HG03280 (cell line): ENCODE data around the gene HS3ST2.

Experiments used
- ATAC-seq: cut with Tn5 transposase; IDR thresholded peaks from one replicate; pipeline ENCODE4 v1.9.1; 2021; ENCODE audit warnings: mild to moderate bottlenecking, moderate library complexity; ENCODE audit not compliant: unreplicated experiment

HS3ST2 gene

GRCh38 chr16:22813948-22814710 lies at the start of gene HS3ST2:
TSS of gene HS3ST2 (plus strand) at chr16:22814162. CDS start at chr16:22814611, 449 bp downstream.
- ATAC-seq = no peak

DNA sequence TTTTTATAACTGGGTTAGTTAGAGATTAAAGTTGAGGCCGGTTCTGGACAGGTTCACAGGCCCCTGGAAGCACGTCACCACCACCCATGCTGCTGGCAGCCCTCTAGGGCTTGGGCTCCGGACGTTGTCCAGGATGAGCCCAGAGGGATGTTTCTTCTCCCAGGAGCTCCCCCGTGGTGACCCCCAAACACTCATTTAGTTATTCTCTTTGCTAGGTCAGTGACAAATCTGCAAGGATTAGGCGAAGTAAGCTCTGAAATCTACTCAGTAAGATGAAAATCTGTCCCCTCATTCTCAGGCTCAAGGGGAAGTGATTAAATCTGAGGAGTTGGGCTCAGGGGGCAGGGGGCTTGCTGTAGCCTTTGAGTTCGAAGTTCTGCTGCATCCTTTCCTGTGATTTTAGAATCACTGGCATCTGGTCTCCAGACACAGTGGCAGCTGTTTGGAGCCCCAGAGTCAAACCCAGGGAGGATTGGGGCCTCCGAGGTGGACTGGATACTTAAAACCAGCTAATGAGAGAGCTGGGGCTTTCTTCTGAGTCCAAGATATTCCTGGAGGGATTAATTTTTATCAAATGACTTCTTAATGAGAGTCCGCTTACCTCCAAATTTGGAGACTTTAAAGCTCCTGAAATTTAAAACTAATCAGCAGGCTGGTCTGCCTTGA lies 49.2 kb upstream of the HS3ST2 start:
- ATAC-seq = no peak

GRCh38 chr16:22765479-22765878 lies 48.5 kb upstream of the HS3ST2 start:
- no peak for ATAC-seq

DNA sequence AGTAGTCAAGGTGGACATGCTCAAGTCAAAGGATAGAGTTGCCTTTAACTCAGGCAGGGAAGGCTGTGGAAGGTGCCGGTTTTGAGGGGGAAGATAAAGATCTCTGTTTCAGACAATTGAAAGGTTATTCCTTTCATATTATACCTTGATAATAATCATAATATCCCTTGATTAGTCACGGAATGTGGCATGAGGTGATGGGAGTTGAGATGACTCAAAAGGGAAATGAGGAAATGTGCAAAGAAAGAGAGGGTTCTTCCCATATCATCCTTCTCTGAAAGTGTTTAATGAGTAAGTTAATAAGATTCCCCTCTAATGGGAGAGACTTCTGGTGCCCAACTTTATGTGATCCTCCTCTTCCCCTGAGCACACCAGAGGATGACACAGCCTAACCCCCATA lies 43.1 kb upstream of the HS3ST2 start:
- ATAC-seq = no peak

DNA sequence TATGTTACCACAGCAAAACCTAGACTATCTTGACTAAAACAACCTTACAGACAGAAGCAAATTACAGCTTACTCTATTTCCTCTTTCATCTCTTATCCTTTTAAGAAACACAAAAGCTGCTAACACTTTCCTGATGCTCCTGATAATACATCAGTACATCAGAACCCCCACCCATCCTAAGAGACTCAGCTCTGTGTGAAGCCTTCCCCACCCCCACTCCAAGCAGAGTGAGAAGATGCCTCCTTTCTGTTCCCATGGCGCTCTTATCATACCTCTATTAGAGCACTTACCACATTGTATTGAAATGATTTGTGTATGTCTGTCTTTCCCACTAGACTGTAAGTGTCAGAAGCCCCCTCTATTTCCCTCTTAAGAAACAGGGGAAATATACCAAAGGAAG lies 42.4 kb upstream of the HS3ST2 start:
- no peak for ATAC-seq

GRCh38 chr16:22775220-22775922 lies 38.6 kb upstream of the HS3ST2 start:
- ATAC-seq = no peak

- ATAC-seq = no peak
Observed at GRCh38 chr16:22781480-22781879, 32.5 kb upstream of the HS3ST2 start.

DNA sequence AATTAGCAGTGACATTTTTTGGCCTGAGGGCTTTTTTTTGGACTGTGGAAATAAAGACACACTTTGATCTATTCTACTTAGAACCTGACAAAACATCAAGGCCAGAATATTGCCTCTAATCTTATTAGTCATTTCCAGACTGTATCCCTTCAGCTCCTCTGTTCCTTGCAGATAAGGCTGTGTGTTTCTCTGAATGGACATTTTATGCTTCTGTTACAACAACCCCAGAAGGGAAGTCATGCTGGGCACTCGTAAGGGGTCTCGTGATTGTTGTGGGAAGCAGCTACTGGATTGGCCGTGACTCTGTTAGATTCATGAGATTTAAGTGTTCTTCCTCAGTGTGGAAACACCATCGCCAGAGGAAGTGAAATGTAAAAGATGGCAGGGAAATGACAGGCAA lies 31.6 kb upstream of the HS3ST2 start:
- no peak for ATAC-seq

DNA sequence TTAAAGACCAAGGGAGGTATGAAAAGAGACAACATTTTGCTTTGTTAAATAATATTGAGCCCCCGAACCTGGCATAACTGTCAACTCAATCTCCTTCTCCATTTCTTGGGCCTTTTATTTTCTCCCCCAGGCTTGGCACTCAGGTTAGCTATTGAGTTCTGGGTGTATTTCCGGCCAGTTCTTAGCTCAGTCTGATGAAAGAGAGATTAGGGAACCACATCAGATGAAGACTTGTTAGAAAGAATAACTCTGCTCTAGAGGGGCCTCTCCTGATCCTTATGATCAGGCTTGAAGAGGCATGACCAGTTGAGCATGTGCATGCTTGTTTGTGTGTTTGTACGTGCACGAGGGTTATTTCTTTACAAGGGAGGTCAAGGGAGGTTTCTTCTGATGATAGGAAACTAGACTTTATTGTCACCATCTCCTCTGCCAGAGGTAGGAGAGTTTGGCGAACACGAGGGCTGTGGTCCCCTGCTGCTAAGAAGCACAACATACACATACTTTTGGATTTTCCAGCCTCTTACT lies 29.2 kb upstream of the HS3ST2 start:
- ATAC-seq = no peak

- no peak for ATAC-seq
Observed at GRCh38 chr16:22785552-22785951, 28.4 kb upstream of the HS3ST2 start.

DNA sequence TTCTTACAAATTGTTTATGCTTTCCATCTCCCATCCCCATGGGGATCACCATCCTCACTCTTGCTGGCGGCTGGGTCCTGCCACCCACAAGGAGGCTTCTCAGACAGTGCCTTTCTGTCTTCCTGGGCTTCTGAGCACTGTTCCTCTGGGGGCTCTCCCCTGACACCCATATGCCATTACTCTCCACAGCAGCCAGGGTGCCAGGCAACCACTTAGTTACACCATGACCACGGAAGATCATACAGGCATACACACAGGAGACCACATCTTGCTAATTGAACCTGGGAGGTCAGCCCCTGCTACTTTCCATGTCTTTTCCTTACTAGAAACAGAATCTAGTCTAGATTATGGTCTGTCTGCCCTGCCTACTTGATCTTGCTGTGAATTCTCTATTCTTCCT lies 27.7 kb upstream of the HS3ST2 start:
- ATAC-seq = no peak

- no peak for ATAC-seq
Observed at GRCh38 chr16:22786691-22787090, 27.3 kb upstream of the HS3ST2 start.

DNA sequence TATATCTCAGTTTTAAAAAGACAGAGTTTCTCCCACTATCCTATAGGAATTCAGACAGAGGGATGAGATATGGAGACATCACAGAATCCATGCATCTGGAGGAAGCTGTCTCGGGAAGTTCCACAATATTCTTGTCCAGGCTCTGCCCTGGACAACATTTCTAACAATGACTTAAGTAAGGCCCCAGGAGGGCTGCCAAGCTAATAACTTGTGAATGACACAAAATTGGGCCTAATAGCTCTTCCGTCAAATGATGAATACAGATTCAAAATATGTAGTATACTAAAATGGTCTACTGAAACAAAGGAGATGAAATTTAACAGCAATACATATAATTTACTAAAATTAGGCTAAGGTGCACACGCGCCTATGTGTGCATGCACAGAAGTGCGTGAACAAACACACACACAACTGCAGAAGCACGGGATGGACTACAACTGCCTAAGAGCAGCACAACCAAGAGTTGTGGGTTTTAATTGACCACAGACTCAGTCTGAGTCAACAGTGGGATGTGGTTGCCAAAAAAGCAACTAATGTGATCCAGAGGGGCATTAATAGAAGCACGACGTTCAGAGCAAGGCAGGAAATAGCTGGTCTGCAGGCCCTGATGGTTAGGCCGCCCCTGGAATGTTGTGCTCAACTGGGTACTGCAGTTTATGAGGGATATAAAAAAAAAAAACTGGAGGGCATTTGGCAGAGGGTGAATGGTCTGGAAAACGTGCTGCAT lies 26.3 kb upstream of the HS3ST2 start:
- ATAC-seq = no peak

GRCh38 chr16:22788193-22788530 lies 25.8 kb upstream of the HS3ST2 start:
- ATAC-seq = no peak

GRCh38 chr16:22789281-22789945 lies 24.5 kb upstream of the HS3ST2 start:
- no peak for ATAC-seq

- ATAC-seq = no peak
Observed at GRCh38 chr16:22797551-22797950, 16.4 kb upstream of the HS3ST2 start.

DNA sequence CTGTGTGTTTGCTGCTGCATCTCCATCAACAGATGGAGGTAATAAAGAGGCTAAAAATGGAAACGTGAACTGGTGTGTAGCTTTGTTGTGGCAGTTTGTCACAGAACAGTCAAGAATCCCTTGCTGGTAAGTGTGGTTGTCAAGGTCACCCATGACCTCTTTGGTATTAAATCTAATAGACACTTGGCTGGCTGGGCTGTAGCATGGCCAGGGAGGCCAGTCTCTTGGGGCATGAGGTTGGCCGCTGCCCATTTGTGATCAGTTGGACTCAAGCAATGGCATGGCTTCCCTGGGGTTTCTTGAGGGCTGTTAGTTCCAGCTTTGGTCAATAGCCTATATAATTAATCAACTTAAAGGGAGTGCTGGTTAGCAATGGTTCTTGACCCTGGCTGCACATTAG lies 14.8 kb upstream of the HS3ST2 start:
- no peak for ATAC-seq

- ATAC-seq = no peak
Observed at GRCh38 chr16:22804893-22805292, 9.1 kb upstream of the HS3ST2 start.

DNA sequence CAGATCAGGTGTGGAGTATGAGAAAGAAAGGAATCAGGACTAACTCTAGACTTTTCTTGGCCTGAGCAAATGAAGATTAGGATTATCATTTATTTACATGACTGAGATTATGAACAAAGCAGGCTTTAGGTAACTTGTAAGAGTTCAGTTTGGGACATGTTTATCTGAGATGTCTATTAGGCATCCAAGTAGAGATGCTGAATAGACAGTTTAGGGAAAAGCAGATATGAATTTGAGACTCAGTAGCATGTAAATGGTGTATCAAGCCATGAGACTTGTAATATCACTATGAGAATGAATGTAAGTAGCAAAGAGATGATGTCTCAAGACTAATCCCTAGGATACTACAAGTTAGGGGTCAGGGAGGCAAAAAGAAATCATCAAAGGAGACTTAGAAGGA lies 8.6 kb upstream of the HS3ST2 start:
- no peak for ATAC-seq

DNA sequence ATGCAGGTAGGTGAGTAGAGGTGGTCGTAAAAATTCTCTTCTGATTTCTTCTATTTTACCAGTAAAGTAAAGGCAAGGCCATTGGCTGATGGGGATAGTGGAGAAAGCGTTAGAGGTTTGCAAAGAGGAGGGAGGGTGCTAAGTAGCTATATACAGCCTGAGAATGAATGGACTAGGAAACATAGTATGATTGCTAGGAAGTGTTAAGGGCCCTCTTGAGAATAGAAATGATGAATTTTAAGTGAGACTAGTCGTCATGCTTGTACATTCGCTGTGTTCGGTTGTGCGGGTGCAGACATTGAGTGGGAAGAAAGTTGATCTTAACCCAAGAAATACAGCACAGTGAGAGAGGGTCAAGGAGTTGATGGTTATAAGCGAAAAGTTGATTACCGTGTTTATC lies 7.2 kb upstream of the HS3ST2 start:
- no peak for ATAC-seq

DNA sequence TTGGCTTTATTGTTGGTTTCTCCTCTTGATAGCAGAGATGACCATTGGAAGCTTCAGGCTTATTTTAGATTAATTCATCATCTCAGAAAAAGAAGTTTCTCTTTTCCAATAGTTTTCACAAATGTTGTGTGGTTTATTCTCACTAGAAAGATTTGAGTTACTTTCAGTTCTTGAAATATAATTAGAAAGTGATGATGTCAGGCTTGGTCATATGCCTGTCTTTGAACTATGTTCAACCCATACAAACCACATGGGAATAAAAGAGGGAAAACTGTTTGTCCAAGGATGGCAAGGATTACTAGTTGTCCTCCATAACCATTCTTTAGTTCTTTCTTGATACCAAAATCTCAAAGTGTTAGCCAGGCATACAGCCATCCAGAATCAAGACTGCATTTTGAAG lies 3.7 kb upstream of the HS3ST2 start:
- no peak for ATAC-seq
